K562 (cell line): ENCODE measurements around the gene PCDH9. TPM values are rescaled to one million over a fixed set of nuclear protein-coding genes. Genes with fewer than 3 reads are reported as not detected.

Source experiments
- ATAC-seq: fragments of 200-7000 bp; cut with Tn5 transposase; 3 replicates; pipeline ENCODE4 v1.9.1; 2020; ENCODE audit warnings: moderate library complexity
- BruUV-seq: library from RNA; stranded (reverse); fragments of 400-500 nt; replicated peaks from 2 replicates; lab custom pipeline; 2021; lab: Mats Ljungman, UMichigan
- CTCF ChIA-PET: fragments of 300-600 bp; formaldehyde crosslinking; extraction: SDS; loops from one replicate; lab custom pipeline; 2021; ENCODE audit warnings: low intra/inter-chr PET ratio; lab: Yijun Ruan, JAX
- POLR2A ChIA-PET: fragments of 300-600, 350-650 bp; sonication (Branson Sonifier 250); formaldehyde crosslinking; extraction: SDS; loops from one replicate; lab custom pipeline; 2021; ENCODE audit warnings: antibody characterized with exemption, inconsistent platforms; lab: Yijun Ruan, JAX
- DNase-seq, 4 experiments: peaks; one replicate each; pipeline versions ENCODE4 v3.0.0 to v3.0.0-alpha.2; 2011 to 2018; ENCODE audit warnings: low spot score in 3 of 4, mixed read lengths in 3 of 4; ENCODE audit errors: extremely low read depth in 1 of 4
- FAIRE-seq: peaks from 2 replicates; lab custom pipeline; 2011; peaks lifted over from hg19 to GRCh38; lab: Jason Lieb, UNC
- H2AFZ ChIP-seq: 2 replicates; pipeline ENCODE4 v1.6.0; 2011; ENCODE audit warnings: low read depth, low read length, control low read depth, inconsistent platforms
- H3K27ac ChIP-seq: fragments of 200-600 bp; 3 replicates; pipeline ENCODE4 v1.8.0; 2011; ENCODE audit warnings: low read depth, mild to moderate bottlenecking, control low read depth, inconsistent platforms, low read length, moderate library complexity, mixed read lengths; ENCODE audit errors: extremely low read depth
- H3K27me3 ChIP-seq, 2 experiments: fragments of 300-600 bp in 1 of 2; 2 replicates in 1 of 2; 3 replicates in 1 of 2; pipeline versions ENCODE4 v1.6.0 to v1.8.0; 2011; ENCODE audit warnings: inconsistent platforms in 2 of 2, low read length in 2 of 2, mild to moderate bottlenecking in 1 of 2, mixed read lengths in 1 of 2, moderate library complexity in 1 of 2; ENCODE audit not compliant: control insufficient read depth in 2 of 2, insufficient read depth in 2 of 2
- H3K36me3 ChIP-seq: fragments of 300-600 bp; 3 replicates; pipeline ENCODE4 v1.8.0; 2011; ENCODE audit warnings: mild to moderate bottlenecking, low read length, inconsistent platforms; ENCODE audit not compliant: control insufficient read depth, insufficient read depth
- H3K4me1 ChIP-seq, 2 experiments: fragments of 200-600 bp in 1 of 2; replicated peaks in 1 of 2; 2 replicates in 1 of 2; 3 replicates in 1 of 2; pipeline versions ENCODE4 v1.5.1 to v1.8.0; 2011; ENCODE audit warnings: inconsistent platforms in 2 of 2, low read length in 2 of 2, mild to moderate bottlenecking in 1 of 2, mixed read lengths in 1 of 2, moderate library complexity in 1 of 2; ENCODE audit not compliant: control insufficient read depth in 2 of 2, insufficient read depth in 2 of 2
- H3K4me2 ChIP-seq: 2 replicates; pipeline ENCODE4 v1.6.1; 2011; ENCODE audit warnings: low read length, control low read depth, inconsistent platforms, mixed read lengths; ENCODE audit not compliant: insufficient read depth
- H3K4me3 ChIP-seq: fragments of 200-600 bp; sonication (generic), shearing (Covaris generic); 2 replicates; pipeline ENCODE4 v1.5.1; 2016; ENCODE audit warnings: control low read depth, inconsistent platforms
- H3K79me2 ChIP-seq: fragments of 200-600 bp; 3 replicates; pipeline ENCODE4 v1.8.0; 2011; ENCODE audit warnings: low read length, inconsistent platforms; ENCODE audit not compliant: control insufficient read depth, insufficient read depth
- H3K9ac ChIP-seq, 2 experiments: 2 replicates each; pipeline versions ENCODE4 v1.6.0 to v1.6.1; 2011; ENCODE audit warnings: low read depth in 2 of 2, low read length in 2 of 2, control low read depth in 1 of 2, inconsistent platforms in 1 of 2, mild to moderate bottlenecking in 1 of 2, mixed read lengths in 1 of 2; ENCODE audit not compliant: insufficient read depth in 1 of 2
- H3K9me1 ChIP-seq: one replicate; pipeline ENCODE4 v1.6.0; 2011; ENCODE audit warnings: inconsistent platforms, mild to moderate bottlenecking, low read length, moderate library complexity; ENCODE audit not compliant: control insufficient read depth, insufficient read depth
- H3K9me3 ChIP-seq: replicated peaks from 2 replicates; pipeline ENCODE4 v1.5.1; 2011; ENCODE audit warnings: low read depth, low read length, inconsistent platforms; ENCODE audit not compliant: control insufficient read depth, insufficient read depth
- H4K20me1 ChIP-seq: replicated peaks from 2 replicates; pipeline ENCODE4 v1.6.1; 2011; ENCODE audit warnings: low read length, inconsistent platforms, mixed read lengths; ENCODE audit not compliant: control insufficient read depth, insufficient read depth
- POLR3G ChIP-seq: IDR thresholded peaks from 2 replicates; pipeline ENCODE4 v1.6.1; 2011; ENCODE audit not compliant: insufficient read length, insufficient replicate concordance; ENCODE audit errors: extremely low read depth
- PTBP1 ChIP-seq: fragments of 200-400 bp; formaldehyde crosslinking; IDR thresholded peaks from 2 replicates; pipeline ENCODE4 v1.6.1; 2017; ENCODE audit warnings: low read depth, low read length
- SNRNP70 ChIP-seq: fragments of 200-400 bp; formaldehyde crosslinking; optimal IDR thresholded peaks from 2 replicates; pipeline ENCODE3; 2017; ENCODE audit warnings: low read depth, low read length
- SUPT5H ChIP-seq: fragments of 450-650 bp; IDR thresholded peaks from 2 replicates; pipeline ENCODE4 v1.6.1; 2016
- ZNF124 ChIP-seq: sonication (generic); formaldehyde crosslinking; IDR thresholded peaks from 2 replicates; pipeline ENCODE4 v1.8.1; 2022; ENCODE audit warnings: missing genetic modification reagents
- WGBS: fragments of 100-300 bp; shearing (Covaris generic); methylation state at CpG from one replicate; pipeline ENCODE4 v1.1.6; 2016; ENCODE audit warnings: low coverage, mixed read lengths; ENCODE audit not compliant: insufficient coverage; ENCODE audit errors: missing lambda C conversion rate; 5-methylcytosine and 5-hydroxymethylcytosine counted together
- in situ Hi-C: fragments of 300-500 bp; cut with MboI; formaldehyde crosslinking; loops from 4 replicates; pipeline ENCODE4 v1.15.0; 2018; ENCODE audit warnings: inconsistent platforms, mixed read lengths
- intact Hi-C: fragments of 100-400 bp; cut with micrococcal nuclease; formaldehyde crosslinking; loops from 2 replicates; pipeline ENCODE4 v1.14.2; 2022
- polyA plus RNA-seq, 8 experiments: library from polyadenylated mRNA; depleted of rRNA in 4 of 8; stranded (reverse) in 5 of 8; unstranded in 3 of 8; fragments of >200 nt; fragmentation: Nextera tagmentation in 2 of 8; fragmentation: Illumina TruSeq in 1 of 8; extraction: Ambion mirVana in 2 of 8; extraction: Trizol in 1 of 8; gene quantifications; 2 replicates each; pipeline versions ENCODE4 v1.2.1 to v1.2.3, GENCODE V29; 2011 to 2014; ENCODE audit warnings: inconsistent platforms in 1 of 8, missing spikeins in 1 of 8
- total RNA-seq, 7 experiments: library from RNA; depleted of rRNA in 6 of 7; stranded (reverse); fragments of >200 nt in 6 of 7; fragmentation: Illumina TruSeq in 2 of 7; extraction: Trizol in 2 of 7; gene quantifications; 2 replicates each; pipeline versions ENCODE4 v1.2.1 to v1.2.3, GENCODE V29; 2011 to 2021; ENCODE audit warnings: low replicate concordance in 1 of 7
- TF ChIP-seq, protein P1 (sequence below): fragments of 150-350 bp; conservative IDR thresholded peaks from 2 replicates; pipeline ENCODE4 v1.6.1; 2014; ENCODE audit warnings: low read length

The PCDH9 gene
- total and polyA plus RNA-seq, 9 of the 15 experiments (the other 6 are each of a cell fraction or from before 2014, with no cell fraction given), result 1.1 to 6.7 (median 4.9) TPM

DNA sequence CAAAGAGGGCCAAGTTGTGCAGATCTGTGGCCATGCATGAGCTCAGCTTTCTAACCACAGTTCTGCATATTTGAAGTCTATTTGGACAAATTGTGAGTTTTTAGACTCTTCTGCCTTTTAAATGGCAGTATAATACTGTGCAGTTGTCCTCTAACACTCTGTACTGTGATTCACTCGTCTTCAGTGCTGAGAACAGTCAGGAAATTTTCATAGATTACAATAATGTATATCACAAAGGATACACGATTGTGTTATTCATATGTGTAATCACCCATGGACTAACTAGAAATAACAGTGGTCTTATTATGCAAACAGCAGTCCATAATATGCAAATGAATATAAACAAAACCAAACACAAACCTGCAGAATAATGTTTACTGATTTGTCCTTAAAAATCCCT, 259.1 kb downstream of the PCDH9 start:
- intact Hi-C loops (no loop called here), in situ Hi-C loops (no loop called here)
- DNase-seq (no peak), FAIRE-seq (no peak), ATAC-seq (no peak)
- no peak overlapping the region for H3K9ac ChIP-seq
- POLR2A ChIA-PET, result no interaction called here
- H3K4me1 ChIP-seq, result no peaks in the 10 kb centered on the region
- H3K9me3 ChIP-seq, result no peaks in the 10 kb centered on the region
- no TSS peak for BruUV-seq
- H3K4me2 ChIP-seq, result no peak overlapping the region
- H3K4me3 ChIP-seq, result no peak overlapping the region
- no peaks in the 10 kb centered on the region for H4K20me1 ChIP-seq
- no peak overlapping the region for H2AFZ ChIP-seq
- no peaks in the 10 kb centered on the region for H3K9me1 ChIP-seq
- H3K27me3 ChIP-seq, result no peaks in the 10 kb centered on the region
- no peak overlapping the region for H3K27ac ChIP-seq
- no peaks in the 10 kb centered on the region for H3K79me2 ChIP-seq
- no peaks in the 10 kb centered on the region for H3K36me3 ChIP-seq
- WGBS, result 28% methylated on average over 2 of the region's 2 CpGs
- CTCF ChIA-PET, result no interaction called here
- TF ChIP-seq SNRNP70, result no peak

DNA sequence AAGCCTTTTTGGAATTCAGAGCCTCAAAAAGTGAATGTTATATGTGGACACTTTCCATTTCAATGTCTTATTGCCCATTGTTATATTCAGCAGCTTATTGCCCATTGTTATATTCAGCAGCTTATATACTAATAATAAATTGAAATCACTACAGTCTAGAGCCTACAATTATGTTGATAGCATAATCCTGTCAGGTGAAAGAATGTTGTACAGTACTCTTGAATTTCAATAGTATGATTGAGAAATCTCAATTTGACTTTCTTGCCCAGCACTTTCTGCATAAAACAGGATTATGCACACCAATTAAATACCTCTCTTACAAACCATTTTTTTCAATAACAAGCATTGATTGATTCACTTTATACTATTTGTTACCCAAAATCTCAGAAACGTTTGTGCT, 260.8 kb downstream of the PCDH9 start:
- Histone ChIP-seq H4K20me1 (no peaks in the 10 kb centered on the region), H3K79me2 (no peaks in the 10 kb centered on the region), H3K27me3 (no peaks in the 10 kb centered on the region), H3K4me1 (no peaks in the 10 kb centered on the region)
- no peak for TF ChIP-seq PTBP1
- TF ChIP-seq, protein P1, sequence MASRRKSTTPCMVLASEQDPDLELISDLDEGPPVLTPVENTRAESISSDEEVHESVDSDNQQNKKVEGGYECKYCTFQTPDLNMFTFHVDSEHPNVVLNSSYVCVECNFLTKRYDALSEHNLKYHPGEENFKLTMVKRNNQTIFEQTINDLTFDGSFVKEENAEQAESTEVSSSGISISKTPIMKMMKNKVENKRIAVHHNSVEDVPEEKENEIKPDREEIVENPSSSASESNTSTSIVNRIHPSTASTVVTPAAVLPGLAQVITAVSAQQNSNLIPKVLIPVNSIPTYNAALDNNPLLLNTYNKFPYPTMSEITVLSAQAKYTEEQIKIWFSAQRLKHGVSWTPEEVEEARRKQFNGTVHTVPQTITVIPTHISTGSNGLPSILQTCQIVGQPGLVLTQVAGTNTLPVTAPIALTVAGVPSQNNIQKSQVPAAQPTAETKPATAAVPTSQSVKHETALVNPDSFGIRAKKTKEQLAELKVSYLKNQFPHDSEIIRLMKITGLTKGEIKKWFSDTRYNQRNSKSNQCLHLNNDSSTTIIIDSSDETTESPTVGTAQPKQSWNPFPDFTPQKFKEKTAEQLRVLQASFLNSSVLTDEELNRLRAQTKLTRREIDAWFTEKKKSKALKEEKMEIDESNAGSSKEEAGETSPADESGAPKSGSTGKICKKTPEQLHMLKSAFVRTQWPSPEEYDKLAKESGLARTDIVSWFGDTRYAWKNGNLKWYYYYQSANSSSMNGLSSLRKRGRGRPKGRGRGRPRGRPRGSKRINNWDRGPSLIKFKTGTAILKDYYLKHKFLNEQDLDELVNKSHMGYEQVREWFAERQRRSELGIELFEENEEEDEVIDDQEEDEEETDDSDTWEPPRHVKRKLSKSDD, result no peak
- TF ChIP-seq ZNF124 (CRISPR knock-in tag), result no peak
- TF ChIP-seq POLR3G, result no peak
- no peak for TF ChIP-seq SUPT5H
- TF ChIP-seq, all 486 proteins: peak for 0
- CTCF ChIA-PET, result no interaction called here
- H3K9me3 ChIP-seq, result no peaks in the 10 kb centered on the region
- in situ Hi-C loops, result no loop called here
- H2AFZ ChIP-seq, result no peak overlapping the region
- H3K9ac ChIP-seq, result no peak overlapping the region
- FAIRE-seq (no peak), ATAC-seq (no peak), DNase-seq (no peak)
- no peaks in the 10 kb centered on the region for H3K9me1 ChIP-seq
- H3K4me2 ChIP-seq, result no peak overlapping the region
- intact Hi-C loops, result no loop called here
- no peaks in the 10 kb centered on the region for H3K36me3 ChIP-seq
- H3K27ac ChIP-seq, result no peak overlapping the region
- H3K4me3 ChIP-seq, result no peak overlapping the region
- WGBS, result 0% methylated on average over 1 of the region's 1 CpG
- no TSS peak for BruUV-seq
- POLR2A ChIA-PET, result no interaction called here
